Brain microvascular endothelial cell (primary cell): Measurements from ENCODE around the gene TEAD3.

Experiments
- DNase-seq: peaks from one replicate; pipeline ENCODE4 v3.0.0-alpha.2; 2020
- H3K27ac ChIP-seq: fragments of 250-450 bp; sonication (Bioruptor Pico); 2 replicates; pipeline ENCODE4 v1.5.1; 2020; ENCODE audit warnings: mild to moderate bottlenecking, moderate library complexity
- H3K27me3 ChIP-seq: fragments of 250-450 bp; sonication (Bioruptor Pico); replicated peaks from 2 replicates; pipeline ENCODE4 v1.5.1; 2020; ENCODE audit warnings: mild to moderate bottlenecking
- H3K36me3 ChIP-seq: fragments of 250-450 bp; sonication (Bioruptor Pico); replicated peaks from 2 replicates; pipeline ENCODE4 v1.5.1; 2020; ENCODE audit warnings: mild to moderate bottlenecking
- H3K4me3 ChIP-seq: 2 replicates; pipeline ENCODE4 v1.5.1; 2011; ENCODE audit warnings: low read depth, mild to moderate bottlenecking, control low read depth, low read length, moderate library complexity
- in situ Hi-C: cut with HindIII; loops from 2 replicates; pipeline ENCODE4 v1.10.0; 2017; ENCODE audit warnings: low sequenced_read_pairs, low pct_ligation_motif_present
- TF ChIP-seq, protein P1 (sequence below): IDR thresholded peaks from 2 replicates; pipeline ENCODE4 v1.5.1; 2011; ENCODE audit warnings: low read depth, mild to moderate bottlenecking, moderate library complexity, low read length, control low read depth, inconsistent platforms; ENCODE audit errors: missing control alignments

Gene TEAD3

DNA sequence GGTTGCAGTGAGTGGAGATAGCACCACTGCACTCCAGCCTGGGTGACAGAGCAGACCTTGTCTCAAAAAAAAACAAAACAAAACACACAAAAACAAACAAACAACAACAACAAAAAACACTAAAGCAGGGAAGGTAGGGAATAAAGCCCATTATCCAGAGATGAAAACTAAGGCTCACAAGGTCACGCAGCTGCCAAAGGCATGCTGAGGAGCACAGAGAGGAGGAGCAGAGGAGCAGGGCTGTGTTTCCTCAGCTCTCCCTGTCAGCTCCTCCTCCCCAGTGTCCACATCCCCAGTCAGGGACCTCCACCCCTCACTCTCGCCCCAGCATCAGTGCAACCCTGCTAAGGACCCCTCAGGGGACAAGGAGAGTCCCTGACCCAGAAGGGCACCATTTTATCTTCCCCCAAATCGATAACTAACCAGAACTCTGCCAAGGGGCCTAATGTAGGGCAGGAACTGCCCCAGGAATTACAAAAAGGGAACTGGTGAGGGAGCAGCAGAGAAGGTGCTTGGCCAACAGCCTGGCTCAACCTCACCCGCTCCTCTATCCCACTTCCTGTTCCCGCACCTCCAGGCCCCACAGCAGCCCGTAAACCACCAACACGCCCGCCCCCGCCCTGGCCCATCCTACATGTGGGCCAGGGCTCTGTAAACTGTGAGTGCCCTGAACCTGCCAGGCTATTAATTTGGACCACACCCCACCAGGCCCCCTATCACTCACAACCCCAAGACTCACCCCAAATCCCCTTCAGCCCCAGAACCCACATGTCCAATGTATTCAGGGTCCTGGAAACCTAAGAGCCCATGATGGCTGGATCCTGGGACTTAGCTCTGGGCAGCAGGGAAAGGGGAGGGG lies 9.0 kb downstream of the TEAD3 start:
- Histone ChIP-seq H3K4me3 (no peak overlapping the region), H3K27me3 (no peaks in the 10 kb centered on the region), H3K27ac (no peak overlapping the region), H3K36me3 (peaks cover 3% of the 10 kb centered on the region)
- TF ChIP-seq, protein P1, sequence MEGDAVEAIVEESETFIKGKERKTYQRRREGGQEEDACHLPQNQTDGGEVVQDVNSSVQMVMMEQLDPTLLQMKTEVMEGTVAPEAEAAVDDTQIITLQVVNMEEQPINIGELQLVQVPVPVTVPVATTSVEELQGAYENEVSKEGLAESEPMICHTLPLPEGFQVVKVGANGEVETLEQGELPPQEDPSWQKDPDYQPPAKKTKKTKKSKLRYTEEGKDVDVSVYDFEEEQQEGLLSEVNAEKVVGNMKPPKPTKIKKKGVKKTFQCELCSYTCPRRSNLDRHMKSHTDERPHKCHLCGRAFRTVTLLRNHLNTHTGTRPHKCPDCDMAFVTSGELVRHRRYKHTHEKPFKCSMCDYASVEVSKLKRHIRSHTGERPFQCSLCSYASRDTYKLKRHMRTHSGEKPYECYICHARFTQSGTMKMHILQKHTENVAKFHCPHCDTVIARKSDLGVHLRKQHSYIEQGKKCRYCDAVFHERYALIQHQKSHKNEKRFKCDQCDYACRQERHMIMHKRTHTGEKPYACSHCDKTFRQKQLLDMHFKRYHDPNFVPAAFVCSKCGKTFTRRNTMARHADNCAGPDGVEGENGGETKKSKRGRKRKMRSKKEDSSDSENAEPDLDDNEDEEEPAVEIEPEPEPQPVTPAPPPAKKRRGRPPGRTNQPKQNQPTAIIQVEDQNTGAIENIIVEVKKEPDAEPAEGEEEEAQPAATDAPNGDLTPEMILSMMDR, result no peak
- in situ Hi-C loops, result no loop called here
- DNase-seq, result no peak

DNA sequence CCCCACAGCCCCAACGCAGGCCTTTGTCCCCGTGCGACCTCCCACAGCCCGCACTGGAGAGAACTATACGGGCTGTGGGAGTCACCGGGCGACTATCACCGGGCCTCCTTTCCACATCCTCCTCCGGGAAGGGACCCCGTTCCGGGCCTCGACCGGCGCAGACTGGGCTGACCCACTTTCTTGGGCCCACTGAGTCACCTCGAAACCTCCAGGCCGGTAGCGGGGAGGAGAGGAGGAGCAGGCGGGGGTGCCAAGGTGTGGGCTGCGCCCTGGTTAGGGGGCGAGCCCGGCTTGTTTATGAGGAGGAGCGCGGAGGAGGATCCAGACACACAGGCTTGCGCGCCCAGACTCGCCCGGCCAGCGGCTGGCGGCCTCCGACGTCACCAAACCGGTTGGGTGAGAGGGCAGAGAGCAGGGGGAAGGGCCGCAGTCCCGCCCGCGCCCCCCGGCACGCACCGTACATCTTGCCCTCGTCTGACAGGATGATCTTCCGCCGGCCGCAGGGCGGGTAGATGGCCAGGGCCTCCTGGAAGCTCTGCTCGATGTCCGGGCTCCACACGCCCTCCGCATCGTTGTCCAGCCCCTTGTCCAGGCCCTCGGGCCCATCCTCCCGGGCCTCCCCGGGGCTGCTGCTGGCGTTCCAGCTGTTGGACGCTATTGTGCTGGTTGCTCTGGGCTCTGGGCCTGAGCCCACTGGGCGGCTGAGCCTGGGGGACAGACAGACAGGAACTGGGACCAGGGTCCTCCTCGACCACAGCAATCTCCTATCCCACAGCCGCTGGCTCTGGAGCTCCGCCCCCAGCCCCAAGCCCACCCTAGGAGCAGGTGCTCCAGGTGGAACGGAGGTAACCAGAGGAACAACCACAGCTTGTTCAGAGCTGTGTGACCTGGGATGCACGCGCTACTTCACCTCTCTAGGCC lies 10.6 kb downstream of the TEAD3 start:
- TF ChIP-seq, protein P1, result no peak
- peaks cover 7% of the 10 kb centered on the region for H3K36me3 ChIP-seq
- in situ Hi-C loops, result no loop called here
- H3K27me3 ChIP-seq, result no peaks in the 10 kb centered on the region
- no peak overlapping the region for H3K4me3 ChIP-seq
- DNase-seq, result no peak
- H3K27ac ChIP-seq, result peak overlapping the region; percentile 3

DNA sequence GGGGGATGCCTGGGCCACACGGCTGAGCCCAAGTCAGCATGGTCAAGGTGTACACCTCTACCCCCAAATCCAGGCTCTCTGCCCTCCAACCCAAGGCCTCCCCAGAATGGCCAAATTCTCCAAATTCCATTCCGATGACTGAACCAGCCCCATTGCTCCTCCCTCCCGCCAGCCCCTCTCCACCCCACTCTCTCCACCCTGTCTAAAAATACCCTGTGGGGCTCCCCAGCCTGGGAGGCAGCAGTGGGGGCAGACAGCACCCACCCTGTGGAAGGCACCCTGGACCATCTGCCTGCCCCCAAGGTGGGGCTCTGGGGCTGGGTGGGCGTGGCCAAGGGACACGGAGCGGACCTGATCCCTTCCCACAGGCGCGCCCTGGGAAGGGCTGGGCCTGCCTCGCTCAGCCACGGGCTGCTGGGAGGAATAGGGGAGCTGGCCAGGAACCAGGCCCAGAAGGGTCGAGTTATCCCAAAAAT lies 11.4 kb downstream of the TEAD3 start:
- TF ChIP-seq, protein P1, result no peak
- in situ Hi-C loops, result no loop called here
- Histone ChIP-seq H3K36me3 (peaks cover 7% of the 10 kb centered on the region), H3K27me3 (no peaks in the 10 kb centered on the region), H3K4me3 (no peak overlapping the region), H3K27ac (peak overlapping the region; percentile 33)
- no peak for DNase-seq

DNA sequence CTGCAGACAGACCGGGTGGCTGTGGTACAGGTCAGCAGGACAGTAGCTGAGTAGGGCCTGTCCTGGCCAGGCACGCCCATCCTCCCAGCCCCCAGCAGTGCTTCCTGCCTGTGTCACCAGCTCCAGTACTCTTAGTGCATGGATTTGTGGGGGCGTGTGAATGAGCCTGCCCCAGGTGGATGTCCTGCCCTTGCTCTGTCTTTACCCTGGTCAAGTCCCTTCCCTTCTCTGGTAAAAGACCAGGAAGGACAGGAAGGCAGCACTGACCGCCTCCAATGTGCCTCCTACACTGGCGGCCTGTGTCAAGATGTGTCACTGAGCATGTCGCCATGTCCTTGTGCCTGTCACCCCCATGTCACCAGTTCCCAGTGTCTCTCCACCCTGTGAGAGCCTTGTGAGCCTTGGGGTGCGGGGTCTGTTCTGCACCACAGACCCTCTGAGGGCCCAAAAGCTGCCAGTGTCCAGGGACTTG lies 11.9 kb downstream of the TEAD3 start:
- DNase-seq, result no peak
- peak overlapping the region; percentile 33 for H3K27ac ChIP-seq
- H3K27me3 ChIP-seq, result no peaks in the 10 kb centered on the region
- H3K4me3 ChIP-seq, result no peak overlapping the region
- TF ChIP-seq, protein P1, result no peak
- H3K36me3 ChIP-seq, result peaks cover 7% of the 10 kb centered on the region
- in situ Hi-C loops, result no loop called here

DNA sequence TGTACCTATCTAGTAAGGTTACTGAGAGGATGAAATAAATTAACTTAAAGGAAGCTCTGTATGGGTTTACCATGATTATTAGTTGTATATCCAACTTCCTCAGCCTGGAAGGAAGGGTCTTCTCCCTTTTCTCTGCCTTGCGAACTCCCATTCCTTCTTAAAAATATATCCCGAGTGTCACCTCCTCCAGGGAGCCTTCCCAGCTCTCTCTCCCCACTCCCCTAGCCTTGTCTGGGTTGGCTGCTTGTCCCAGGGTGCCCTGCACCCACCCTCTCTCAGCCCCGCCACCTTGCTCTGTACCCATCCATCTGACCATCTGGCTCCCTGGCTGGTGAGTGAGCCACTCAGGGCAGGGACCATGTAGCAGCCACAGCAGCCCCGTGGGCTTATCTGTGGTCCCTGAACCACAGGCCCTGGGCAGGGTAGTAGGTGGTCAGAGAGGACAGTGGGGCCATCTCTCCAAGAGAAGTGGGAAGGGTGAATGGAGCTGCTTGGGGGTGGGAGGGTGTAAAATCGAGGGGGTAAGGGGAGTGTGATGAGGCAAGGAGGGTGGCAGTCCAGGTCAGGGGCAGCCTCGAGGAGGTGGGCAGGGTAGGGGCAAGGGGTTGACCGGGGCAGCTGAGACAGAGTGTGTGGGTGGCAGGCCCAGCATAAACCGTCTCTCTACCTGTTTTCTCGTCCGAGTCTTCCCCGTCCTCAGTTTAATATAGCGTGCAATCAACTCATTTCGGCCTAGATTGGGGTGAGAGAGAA lies 12.8 kb downstream of the TEAD3 start:
- H3K4me3 ChIP-seq, result no peak overlapping the region
- H3K36me3 ChIP-seq, result peaks cover 8% of the 10 kb centered on the region
- H3K27ac ChIP-seq, result no peak overlapping the region
- H3K27me3 ChIP-seq, result no peaks in the 10 kb centered on the region
- no peak for DNase-seq
- in situ Hi-C loops, result no loop called here
- TF ChIP-seq, protein P1, result no peak
